ENCODE measurements around the gene OTOG.

DNA sequence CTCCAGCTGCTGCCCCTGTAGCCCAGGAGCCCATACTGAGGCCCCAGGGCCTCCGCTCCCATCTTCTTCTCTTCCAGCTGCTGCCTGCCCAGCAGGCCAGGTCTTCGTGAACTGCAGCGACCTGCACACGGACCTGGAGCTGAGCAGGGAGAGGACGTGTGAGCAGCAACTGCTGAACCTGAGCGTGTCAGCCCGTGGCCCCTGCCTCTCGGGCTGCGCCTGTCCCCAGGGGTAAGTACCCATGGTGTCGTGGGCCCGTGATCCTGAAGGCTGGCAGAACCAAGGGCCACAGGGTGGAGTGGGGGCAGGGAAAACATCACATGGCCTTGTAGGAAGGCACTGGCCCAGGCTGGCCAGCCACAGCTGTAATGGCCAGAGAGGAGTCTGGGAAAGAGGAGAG lies 31.2 kb downstream of the OTOG start:
- TF ChIP-seq CTCF (IDR thresholded peaks at IDR 0.05) = no peak
- TF ChIP-seq ZFX (IDR thresholded peaks at IDR 0.05; ENCODE audit: borderline replicate concordance) = no peak

All from 22Rv1 (cell line).